Measurements from ENCODE around the gene MYOF.

- TF ChIP-seq, protein P1, sequence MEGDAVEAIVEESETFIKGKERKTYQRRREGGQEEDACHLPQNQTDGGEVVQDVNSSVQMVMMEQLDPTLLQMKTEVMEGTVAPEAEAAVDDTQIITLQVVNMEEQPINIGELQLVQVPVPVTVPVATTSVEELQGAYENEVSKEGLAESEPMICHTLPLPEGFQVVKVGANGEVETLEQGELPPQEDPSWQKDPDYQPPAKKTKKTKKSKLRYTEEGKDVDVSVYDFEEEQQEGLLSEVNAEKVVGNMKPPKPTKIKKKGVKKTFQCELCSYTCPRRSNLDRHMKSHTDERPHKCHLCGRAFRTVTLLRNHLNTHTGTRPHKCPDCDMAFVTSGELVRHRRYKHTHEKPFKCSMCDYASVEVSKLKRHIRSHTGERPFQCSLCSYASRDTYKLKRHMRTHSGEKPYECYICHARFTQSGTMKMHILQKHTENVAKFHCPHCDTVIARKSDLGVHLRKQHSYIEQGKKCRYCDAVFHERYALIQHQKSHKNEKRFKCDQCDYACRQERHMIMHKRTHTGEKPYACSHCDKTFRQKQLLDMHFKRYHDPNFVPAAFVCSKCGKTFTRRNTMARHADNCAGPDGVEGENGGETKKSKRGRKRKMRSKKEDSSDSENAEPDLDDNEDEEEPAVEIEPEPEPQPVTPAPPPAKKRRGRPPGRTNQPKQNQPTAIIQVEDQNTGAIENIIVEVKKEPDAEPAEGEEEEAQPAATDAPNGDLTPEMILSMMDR (IDR thresholded peaks at IDR 0.05): no peak
- no peak for TF ChIP-seq EP300 (IDR thresholded peaks at IDR 0.05)
- TF ChIP-seq POLR2A (IDR thresholded peaks at IDR 0.05): no peak
Measured at GRCh38 chr10:93259126-93259525, 223.0 kb downstream of the MYOF start.
